HFFc6 (cell line): ENCODE results near the gene PTPN14. TPM values are rescaled to one million over a fixed set of nuclear protein-coding genes. Genes with fewer than 3 reads are reported as not detected.
A peak's percentile ranks its signal among the peaks of the same experiment; 100 is the strongest.
"Not testable (repeated sequence)": the region's sequence is repeated elsewhere in the genome, so short reads cannot be mapped to it uniquely, and the experiment has no call there.

Source experiments
- DNase-seq: peaks from one replicate; pipeline ENCODE4 v3.0.0-alpha.2; 2018
- H3K27ac Mint-ChIP-seq: 2 replicates; pipeline ENCODE4 v1.8.0; 2020; ENCODE audit warnings: mild to moderate bottlenecking, mixed read lengths
- H3K27me3 Mint-ChIP-seq: 2 replicates; pipeline ENCODE4 v1.8.0; 2021; ENCODE audit warnings: mild to moderate bottlenecking, moderate library complexity, mixed read lengths; ENCODE audit not compliant: insufficient read depth
- H3K36me3 Mint-ChIP-seq: 2 replicates; pipeline ENCODE4 v1.8.0; 2021; ENCODE audit warnings: low read depth, mixed read lengths
- H3K4me1 Mint-ChIP-seq: 2 replicates; pipeline ENCODE4 v1.8.0; 2020; ENCODE audit warnings: low read depth, mixed read lengths
- H3K4me3 Mint-ChIP-seq: 2 replicates; pipeline ENCODE4 v1.8.0; 2020; ENCODE audit warnings: mild to moderate bottlenecking, moderate library complexity, mixed read lengths
- H3K9me3 Mint-ChIP-seq: 2 replicates; pipeline ENCODE4 v1.8.0; 2020; ENCODE audit warnings: mild to moderate bottlenecking, mixed read lengths
- CTCF ChIP-seq: fragments of 200-600 bp; sonication (generic); IDR thresholded peaks from 2 replicates; pipeline ENCODE4 v1.5.0; 2021; ENCODE audit warnings: antibody characterized with exemption, mild to moderate bottlenecking
- total RNA-seq, 6 experiments: library from RNA; stranded (reverse); fragmentation: NEBNext Ultra II Directional; extraction: Animal tissue kit (Norgen Biotek cat#: 25700); gene quantifications; 2 replicates in 1 of 6; 3 replicates in 5 of 6; pipeline ENCODE4 v1.2.3, GENCODE V29; 2021

The PTPN14 gene
- total RNA-seq, 6 experiments from 2014 or later: 93.6 to 140 (median 106) TPM

DNA sequence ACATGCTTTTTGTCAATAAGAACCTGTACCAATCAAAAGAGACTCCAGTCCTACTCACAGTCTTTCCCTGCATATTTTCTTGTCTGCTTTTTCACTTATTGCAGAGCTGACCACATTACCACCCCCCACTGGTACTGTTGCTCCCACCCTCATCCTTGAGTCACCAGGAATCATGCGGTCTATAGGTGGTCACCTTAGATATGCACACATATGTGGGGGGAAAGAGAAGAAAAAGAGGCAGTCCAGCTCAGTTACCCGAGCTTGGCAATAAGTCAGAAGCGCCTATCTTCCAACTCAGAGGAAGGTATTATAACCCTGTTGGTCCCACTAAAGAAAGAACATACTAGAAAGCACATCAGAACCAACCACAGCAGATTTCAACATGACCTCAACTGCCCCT is 151.3 kb downstream of the PTPN14 start:
- Mint-ChIP-seq H3K4me1 (peaks cover 67% of the 10 kb centered on the region), H3K27ac (no peak overlapping the region), H3K27me3 (peaks cover 3% of the 10 kb centered on the region), H3K4me3 (no peak overlapping the region), H3K36me3 (peaks cover 82% of the 10 kb centered on the region), H3K9me3 (no peaks in the 10 kb centered on the region)
- no peak for TF ChIP-seq CTCF
- DNase-seq: no peak

- no peak for TF ChIP-seq CTCF
- Mint-ChIP-seq H3K27ac (no peak overlapping the region), H3K9me3 (no peaks in the 10 kb centered on the region), H3K4me1 (peaks cover 67% of the 10 kb centered on the region), H3K4me3 (no peak overlapping the region), H3K27me3 (peaks cover under 1% of the 10 kb centered on the region), H3K36me3 (peaks cover 82% of the 10 kb centered on the region)
- no peak for DNase-seq
Measured at GRCh38 chr1:214398490-214398889, 152.9 kb downstream of the PTPN14 start.

GRCh38 chr1:214397497-214397896 is 153.9 kb downstream of the PTPN14 start:
- no peak overlapping the region for H3K27ac Mint-ChIP-seq
- no peak for TF ChIP-seq CTCF
- DNase-seq: no peak
- peaks cover 86% of the 10 kb centered on the region for H3K36me3 Mint-ChIP-seq
- H3K4me3 Mint-ChIP-seq: no peak overlapping the region
- no peaks in the 10 kb centered on the region for H3K9me3 Mint-ChIP-seq
- peaks cover 67% of the 10 kb centered on the region for H3K4me1 Mint-ChIP-seq
- H3K27me3 Mint-ChIP-seq: peaks cover 2% of the 10 kb centered on the region

DNA sequence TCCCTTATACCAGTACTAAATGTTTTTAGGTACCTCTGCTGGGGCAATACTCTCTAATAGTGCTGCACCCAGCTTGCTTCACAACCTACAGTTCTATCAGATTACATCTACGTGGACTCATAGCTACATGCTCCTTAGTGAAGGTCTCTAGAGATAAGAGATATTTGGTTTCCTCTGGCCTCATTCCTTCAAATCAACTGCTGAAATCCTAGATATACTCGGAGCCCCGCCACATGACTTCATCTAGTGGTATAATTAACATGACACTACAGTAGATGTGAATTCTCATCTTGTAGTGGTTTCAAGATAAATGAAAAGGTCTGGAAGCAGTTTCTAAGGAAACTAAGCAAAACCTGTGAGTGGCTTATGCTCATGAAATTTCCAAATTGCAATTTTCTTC is 155.1 kb downstream of the PTPN14 start:
- H3K36me3 Mint-ChIP-seq: peaks cover 90% of the 10 kb centered on the region
- DNase-seq: no peak
- H3K9me3 Mint-ChIP-seq: no peaks in the 10 kb centered on the region
- peaks cover 66% of the 10 kb centered on the region for H3K4me1 Mint-ChIP-seq
- TF ChIP-seq CTCF: no peak
- peaks cover 4% of the 10 kb centered on the region for H3K27me3 Mint-ChIP-seq
- H3K4me3 Mint-ChIP-seq: no peak overlapping the region
- H3K27ac Mint-ChIP-seq: no peak overlapping the region

GRCh38 chr1:214394569-214394968 is 156.8 kb downstream of the PTPN14 start:
- H3K9me3 Mint-ChIP-seq, H3K27me3 Mint-ChIP-seq: not testable (repeated sequence)
- peaks cover 69% of the 10 kb centered on the region for H3K4me1 Mint-ChIP-seq
- H3K36me3 Mint-ChIP-seq: peaks cover 78% of the 10 kb centered on the region
- DNase-seq: peak; percentile 85
- peak overlapping the region; percentile 61 for H3K4me3 Mint-ChIP-seq
- H3K27ac Mint-ChIP-seq: peak overlapping the region; percentile 69

GRCh38 chr1:214393086-214393485 is 158.3 kb downstream of the PTPN14 start:
- Mint-ChIP-seq H3K4me3 (no peak overlapping the region), H3K27me3 (peaks cover 4% of the 10 kb centered on the region), H3K9me3 (no peaks in the 10 kb centered on the region), H3K36me3 (peaks cover 73% of the 10 kb centered on the region), H3K4me1 (peaks cover 78% of the 10 kb centered on the region), H3K27ac (peak overlapping the region; percentile 17; the same call in 1 of the 2 replicates)
- TF ChIP-seq CTCF: no peak
- DNase-seq: no peak
